PC-9 (cell line): ENCODE results near the gene ETS2. TPM values are rescaled to one million over a fixed set of nuclear protein-coding genes. Genes with fewer than 3 reads are reported as not detected.

Source experiments
- BruUV-seq: library from RNA; stranded (reverse); fragments of 400-500 nt; replicated peaks from 2 replicates; lab custom pipeline; 2021; lab: Mats Ljungman, UMichigan
- CTCF ChIA-PET: fragments of 300-600 bp; sonication (Branson Sonifier 250); formaldehyde crosslinking; loops from one replicate; lab custom pipeline; 2022; ENCODE audit warnings: antibody characterized with exemption; lab: Charles Lee
- POLR2A ChIA-PET: fragments of 300-600 bp; sonication (Branson Sonifier 250); formaldehyde crosslinking; loops from one replicate; lab custom pipeline; 2022; ENCODE audit warnings: antibody characterized with exemption; ENCODE audit not compliant: unreplicated experiment; lab: Charles Lee
- DNase-seq, 2 experiments: peaks; one replicate each; pipeline versions ENCODE4 v3.0.0 to v3.0.0-alpha.2; 2015 to 2022; ENCODE audit warnings: mixed read lengths in 1 of 2
- H2AFZ ChIP-seq: fragments of 200-600 bp; sonication (generic); 2 replicates; pipeline ENCODE4 v1.8.1; 2017; ENCODE audit warnings: antibody characterized with exemption
- H3F3A ChIP-seq: fragments of 200-600 bp; sonication (generic); 2 replicates; pipeline ENCODE4 v1.8.1; 2017; ENCODE audit warnings: antibody characterized with exemption, mild to moderate bottlenecking, low read depth; ENCODE audit not compliant: insufficient read depth
- H3K27ac ChIP-seq: fragments of 200-600 bp; sonication (generic); 2 replicates; pipeline ENCODE4 v1.6.1; 2016; ENCODE audit warnings: mixed run types
- H3K27me3 ChIP-seq: fragments of 200-600 bp; sonication (generic); 2 replicates; pipeline ENCODE4 v1.6.1; 2016; ENCODE audit warnings: low read depth, mixed run types; ENCODE audit not compliant: insufficient read depth
- H3K36me3 ChIP-seq: fragments of 200-600 bp; sonication (generic); 2 replicates; pipeline ENCODE4 v1.6.1; 2016; ENCODE audit warnings: low read depth, mixed run types
- H3K4me1 ChIP-seq: fragments of 200-600 bp; sonication (generic); replicated peaks from 2 replicates; pipeline ENCODE4 v1.6.1; 2016; ENCODE audit warnings: mixed run types; ENCODE audit not compliant: insufficient read depth
- H3K4me2 ChIP-seq: fragments of 200-600 bp; sonication (generic); 2 replicates; pipeline ENCODE4 v1.6.1; 2017; ENCODE audit warnings: mixed run types
- H3K4me3 ChIP-seq: fragments of 200-600 bp; sonication (generic); 2 replicates; pipeline ENCODE4 v1.6.1; 2016; ENCODE audit warnings: mixed run types
- H3K79me2 ChIP-seq: fragments of 200-600 bp; sonication (generic); 2 replicates; pipeline ENCODE4 v1.6.1; 2017; ENCODE audit warnings: low read depth, mixed run types
- H3K9me2 ChIP-seq: fragments of 200-600 bp; sonication (generic); 2 replicates; pipeline ENCODE4 v1.8.1; 2017; ENCODE audit warnings: mild to moderate bottlenecking; ENCODE audit not compliant: insufficient read depth
- H3K9me3 ChIP-seq: fragments of 200-600 bp; sonication (generic); 2 replicates; pipeline ENCODE4 v1.8.1; 2016; ENCODE audit warnings: low read depth; ENCODE audit not compliant: insufficient read depth
- H4K20me1 ChIP-seq: fragments of 200-600 bp; sonication (generic); 2 replicates; pipeline ENCODE4 v1.8.1; 2017; ENCODE audit not compliant: insufficient read depth
- EZH2 ChIP-seq: fragments of 200-600 bp; sonication (generic); IDR thresholded peaks from 2 replicates; pipeline ENCODE4 v1.8.0; 2017; ENCODE audit warnings: antibody characterized with exemption, low read depth
- intact Hi-C: fragments of 100-400 bp; cut with micrococcal nuclease; formaldehyde crosslinking; loops from one replicate; pipeline ENCODE4 v1.10.0; 2022; ENCODE audit not compliant: unreplicated experiment
- total RNA-seq: library from RNA; stranded (reverse); gene quantifications from 2 replicates; pipeline ENCODE4 v1.2.3, GENCODE V29; 2021
- TF ChIP-seq, protein P1 (sequence below): fragments of 200-600 bp; sonication (generic); conservative IDR thresholded peaks from 2 replicates; pipeline ENCODE4 v1.6.1; 2017; ENCODE audit warnings: mixed run types, antibody characterized with exemption, mild to moderate bottlenecking, moderate library complexity

The ETS2 gene
- total RNA-seq, 1 experiment from 2014 or later = 20.4 TPM

DNA sequence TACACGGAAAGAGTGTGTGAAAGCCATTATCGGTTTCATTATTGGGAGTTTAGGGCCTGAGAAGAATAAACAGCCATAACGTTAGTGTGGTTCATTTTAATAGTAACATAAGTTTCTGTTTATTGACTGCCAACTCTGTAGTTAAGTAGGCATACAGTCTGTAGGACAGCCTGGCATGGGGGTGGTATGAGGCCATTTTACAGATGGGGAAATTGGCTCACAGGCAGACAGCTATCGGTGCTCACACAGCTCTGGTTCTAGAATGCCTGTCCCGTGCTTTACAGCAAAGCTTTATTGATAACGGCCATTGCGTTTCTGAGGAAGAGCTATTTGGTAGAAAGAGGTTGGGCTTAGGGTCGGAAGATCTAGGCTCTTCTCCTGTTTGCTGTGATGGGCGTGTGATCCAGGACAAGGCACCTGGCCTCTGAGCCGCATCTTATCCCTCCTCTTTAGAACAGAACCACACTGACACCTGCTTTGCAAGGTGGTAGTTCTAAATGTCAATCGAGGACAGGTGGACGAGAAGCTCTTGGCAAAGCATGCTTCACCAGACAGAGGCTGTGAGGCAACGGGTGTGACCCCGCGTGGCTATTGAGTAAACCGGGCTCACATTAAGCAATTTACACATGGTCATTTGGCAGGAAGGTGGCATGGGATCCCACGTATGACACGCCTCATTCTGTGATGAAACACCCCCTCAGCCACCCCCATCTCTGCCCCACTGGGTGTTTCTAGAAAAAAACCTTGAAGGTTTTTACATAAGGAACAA is 14.9 kb downstream of the ETS2 start:
- no peaks in the 10 kb centered on the region for H3K9me2 ChIP-seq
- ChIA-PET POLR2A (interaction anchor here (0.6 to 1.5 kb wide), 2 partner anchors 13 to 15 kb away, joined by 10 to 48 read pairs; partner anchors contain the start of gene ETS2), CTCF (interaction anchor here (0.6 kb wide), 1 partner anchor 23 kb away, joined by 3 read pairs; no protein-coding TSS in a partner anchor)
- H3K79me2 ChIP-seq = peaks cover 14% of the 10 kb centered on the region
- peak overlapping the region; percentile 91 for H3K27ac ChIP-seq
- H3F3A ChIP-seq = peaks cover 33% of the 10 kb centered on the region
- H3K4me1 ChIP-seq = peaks cover 26% of the 10 kb centered on the region
- intact Hi-C loops = loop anchor here (1.0 kb wide), 1 partner anchor 87 kb away; no protein-coding TSS in a partner anchor
- DNase-seq = no peak
- H2AFZ ChIP-seq = no peak overlapping the region
- no peaks in the 10 kb centered on the region for H3K27me3 ChIP-seq
- no peaks in the 10 kb centered on the region for H4K20me1 ChIP-seq
- H3K4me3 ChIP-seq = no peak overlapping the region; the same call in 1 of the 2 replicates
- BruUV-seq = no TSS peak
- peak overlapping the region; percentile 70 for H3K4me2 ChIP-seq
- H3K9me3 ChIP-seq = no peaks in the 10 kb centered on the region
- peaks cover 28% of the 10 kb centered on the region for H3K36me3 ChIP-seq
- TF ChIP-seq, protein P1, sequence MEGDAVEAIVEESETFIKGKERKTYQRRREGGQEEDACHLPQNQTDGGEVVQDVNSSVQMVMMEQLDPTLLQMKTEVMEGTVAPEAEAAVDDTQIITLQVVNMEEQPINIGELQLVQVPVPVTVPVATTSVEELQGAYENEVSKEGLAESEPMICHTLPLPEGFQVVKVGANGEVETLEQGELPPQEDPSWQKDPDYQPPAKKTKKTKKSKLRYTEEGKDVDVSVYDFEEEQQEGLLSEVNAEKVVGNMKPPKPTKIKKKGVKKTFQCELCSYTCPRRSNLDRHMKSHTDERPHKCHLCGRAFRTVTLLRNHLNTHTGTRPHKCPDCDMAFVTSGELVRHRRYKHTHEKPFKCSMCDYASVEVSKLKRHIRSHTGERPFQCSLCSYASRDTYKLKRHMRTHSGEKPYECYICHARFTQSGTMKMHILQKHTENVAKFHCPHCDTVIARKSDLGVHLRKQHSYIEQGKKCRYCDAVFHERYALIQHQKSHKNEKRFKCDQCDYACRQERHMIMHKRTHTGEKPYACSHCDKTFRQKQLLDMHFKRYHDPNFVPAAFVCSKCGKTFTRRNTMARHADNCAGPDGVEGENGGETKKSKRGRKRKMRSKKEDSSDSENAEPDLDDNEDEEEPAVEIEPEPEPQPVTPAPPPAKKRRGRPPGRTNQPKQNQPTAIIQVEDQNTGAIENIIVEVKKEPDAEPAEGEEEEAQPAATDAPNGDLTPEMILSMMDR = no peak
- TF ChIP-seq EZH2 = no peak

DNA sequence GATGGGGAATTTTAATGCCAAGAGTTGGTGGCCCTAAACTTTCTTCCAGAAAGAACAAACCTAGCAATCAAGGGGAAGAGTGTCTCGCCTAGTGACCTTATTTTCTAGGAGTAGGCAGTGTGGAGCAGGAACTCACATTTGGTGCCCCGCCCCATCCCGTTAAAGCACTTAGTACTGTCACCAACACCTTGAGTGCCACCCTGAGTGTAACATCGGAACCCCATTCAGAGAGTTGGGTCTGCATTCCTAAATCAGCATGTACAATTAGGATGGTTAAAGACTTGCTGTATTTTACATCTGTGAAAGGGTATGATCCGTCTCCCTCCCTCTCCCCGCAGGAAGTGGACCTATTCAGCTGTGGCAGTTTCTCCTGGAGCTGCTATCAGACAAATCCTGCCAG is 15.5 kb downstream of the ETS2 start:
- POLR2A ChIA-PET = no interaction called here
- intact Hi-C loops = no loop called here
- CTCF ChIA-PET = no interaction called here
- Histone ChIP-seq H3K27ac (peak overlapping the region; percentile 91), H3K79me2 (peaks cover 14% of the 10 kb centered on the region), H3K9me2 (no peaks in the 10 kb centered on the region), H2AFZ (no peak overlapping the region), H3K4me3 (no peak overlapping the region), H3K27me3 (no peaks in the 10 kb centered on the region), H3K36me3 (peaks cover 28% of the 10 kb centered on the region), H3K4me1 (peaks cover 26% of the 10 kb centered on the region), H4K20me1 (no peaks in the 10 kb centered on the region), H3K4me2 (no peak overlapping the region), H3F3A (peaks cover 33% of the 10 kb centered on the region), H3K9me3 (no peaks in the 10 kb centered on the region)
- TF ChIP-seq EZH2 = no peak
- TF ChIP-seq, protein P1 = no peak
- no peak for DNase-seq
- no TSS peak for BruUV-seq

DNA sequence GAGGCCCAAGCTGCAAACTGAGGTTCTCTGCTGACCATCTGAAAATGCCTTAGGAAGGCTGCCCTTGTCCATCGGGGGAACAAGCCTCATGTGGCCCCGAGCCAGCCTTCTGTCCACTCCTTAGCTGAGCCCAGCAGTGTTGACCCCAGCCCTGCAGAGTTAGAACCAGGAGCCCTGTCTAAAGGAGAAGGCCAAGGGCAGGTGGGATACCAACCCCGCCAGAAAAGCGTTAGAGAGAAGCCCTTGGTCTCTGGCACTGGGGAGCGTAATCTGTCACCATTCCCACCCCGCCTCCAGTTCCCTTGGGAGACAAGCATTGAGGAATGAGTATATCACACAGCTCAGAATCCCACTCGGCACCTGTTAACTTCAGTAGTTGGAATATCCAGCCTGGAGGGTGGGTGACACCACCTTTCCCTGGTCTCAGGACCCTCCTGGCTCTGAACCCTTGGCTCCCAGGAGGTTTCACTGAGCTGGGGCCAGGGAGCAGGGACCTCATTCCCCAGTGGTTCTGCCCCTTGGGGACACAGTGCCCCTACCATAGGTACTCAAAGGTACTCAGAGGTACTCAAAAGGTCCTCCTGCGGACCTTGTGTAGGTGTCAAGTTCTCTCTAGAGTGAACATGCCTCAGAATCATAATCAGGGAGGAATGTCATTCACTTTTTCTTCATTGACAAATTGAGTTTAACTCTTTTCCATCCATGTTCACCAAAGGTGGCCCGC is 16.4 kb downstream of the ETS2 start:
- no peak for DNase-seq
- Histone ChIP-seq H3K9me2 (no peaks in the 10 kb centered on the region), H3K27ac (no peak overlapping the region), H3K36me3 (peaks cover 25% of the 10 kb centered on the region), H3F3A (peaks cover 33% of the 10 kb centered on the region), H3K9me3 (no peaks in the 10 kb centered on the region), H3K4me3 (no peak overlapping the region), H3K4me2 (no peak overlapping the region), H3K79me2 (peaks cover 14% of the 10 kb centered on the region), H3K4me1 (peaks cover 26% of the 10 kb centered on the region), H2AFZ (no peak overlapping the region), H3K27me3 (no peaks in the 10 kb centered on the region), H4K20me1 (no peaks in the 10 kb centered on the region)
- intact Hi-C loops = no loop called here
- ChIA-PET POLR2A (no interaction called here), CTCF (no interaction called here)
- TF ChIP-seq EZH2 = no peak
- TF ChIP-seq, protein P1 = no peak
- no TSS peak for BruUV-seq
